ENCODE measurements around the gene RASA3. TPM values are rescaled to one million over a fixed set of nuclear protein-coding genes. Genes with fewer than 3 reads are reported as not detected.
A peak's percentile ranks its signal among the peaks of the same experiment; 100 is the strongest.
"Not testable (repeated sequence)": the region's sequence is repeated elsewhere in the genome, so short reads cannot be mapped to it uniquely, and the experiment has no call there.

The RASA3 gene
- total and polyA plus RNA-seq, 2 donors (not counting 3 experiments of a cell fraction or from before 2014, with no cell fraction given) = 26.5 to 53.8 TPM

DNA sequence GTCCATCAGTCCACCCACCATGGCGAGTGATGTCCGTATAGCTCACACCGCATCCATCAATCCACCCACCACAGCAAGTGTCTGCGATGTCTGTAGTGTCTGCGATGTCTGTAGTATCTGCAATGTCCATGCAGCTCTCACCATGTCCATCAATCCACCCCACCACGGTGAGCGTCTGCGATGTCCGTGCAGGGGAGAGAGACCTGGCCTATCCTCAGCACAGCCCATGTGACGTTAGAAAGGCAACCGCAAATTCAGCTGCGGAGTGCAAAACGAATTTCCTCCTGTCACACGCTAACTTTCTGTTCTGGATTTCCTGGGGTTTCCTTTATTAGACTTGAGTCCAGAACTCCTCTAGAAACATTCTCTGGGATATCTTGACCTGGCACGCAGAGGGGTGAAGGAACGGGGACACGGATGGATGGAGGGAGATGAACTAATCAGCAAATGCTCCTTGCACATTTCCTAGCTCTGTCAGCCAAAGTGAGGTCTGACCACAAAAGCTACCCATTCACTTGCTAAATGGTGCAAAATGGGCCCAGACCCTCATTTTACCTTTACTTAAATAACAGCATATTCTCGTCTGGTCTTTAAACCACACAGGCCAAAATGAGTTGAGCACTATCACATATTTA lies 18.3 kb downstream of the RASA3 start:
- no TSS peak for BruUV-seq (replicated peaks)
- no peak for FAIRE-seq
- Histone ChIP-seq H3K79me2 (ENCODE audit: control insufficient read depth, insufficient read depth, low read length) (peaks cover 81% of the 10 kb centered on the region), H3K36me3 (ENCODE audit: control insufficient read depth in 2 of 2, extremely low read depth in 1 of 2, insufficient read depth in 2 of 2, low read length in 2 of 2) (no peaks in the 10 kb centered on the region), H3K9me1 (replicated peaks; ENCODE audit: control insufficient read depth, extremely low read depth, insufficient read depth, low read length) (no peaks in the 10 kb centered on the region), H3K9ac (replicated peaks; ENCODE audit: extremely low read depth, insufficient read depth, low read length) (no peak overlapping the region), H3K27ac (ENCODE audit: insufficient read depth, low read depth, low read length) (peak overlapping the region; percentile 37), H3K9me3 (replicated peaks; ENCODE audit: control insufficient read depth, insufficient read depth, low read length) (no peaks in the 10 kb centered on the region), H3K4me2 (ENCODE audit: insufficient read depth, low read length) (no peak overlapping the region), H3K4me1 (ENCODE audit: control insufficient read depth, extremely low read depth, insufficient read depth, low read length) (peaks cover 46% of the 10 kb centered on the region), H2AFZ (ENCODE audit: low read depth, low read length) (no peak overlapping the region), H3K27me3 (ENCODE audit: control insufficient read depth in 2 of 2, insufficient read depth in 2 of 2, low read length in 2 of 2) (no peaks in the 10 kb centered on the region), H3K4me3 (replicated peaks in 1 of 3; ENCODE audit: insufficient read depth in 1 of 3, low read depth in 1 of 3, low read length in 3 of 3) (no peak overlapping the region), H4K20me1 (replicated peaks; ENCODE audit: control insufficient read depth, extremely low read depth, insufficient read depth, low read length) (no peaks in the 10 kb centered on the region)
- intact Hi-C loops (cut with micrococcal nuclease) = loop anchor here (2.0 kb wide), 1 partner anchor 17 kb away; no protein-coding TSS in a partner anchor
- dilution Hi-C loops (cut with MboI; ENCODE audit: extremely low pct_ligation_motif_present, low sequenced_read_pairs) = loop anchor here (10.0 kb wide), 1 partner anchor 59 kb away; no protein-coding TSS in a partner anchor
- no peak for DNase-seq (ENCODE audit: low read depth, low spot score)
- POLR2A ChIA-PET = no interaction called here
- CTCF ChIA-PET = interaction anchor here (1.1 to 1.6 kb wide), 4 partner anchors 12 to 112 kb away, joined by 3 to 4 read pairs (median 3); no protein-coding TSS in a partner anchor
- TF ChIP-seq POLR2A (IDR thresholded peaks at IDR 0.05; ENCODE audit: low read depth, low read length) = no peak

DNA sequence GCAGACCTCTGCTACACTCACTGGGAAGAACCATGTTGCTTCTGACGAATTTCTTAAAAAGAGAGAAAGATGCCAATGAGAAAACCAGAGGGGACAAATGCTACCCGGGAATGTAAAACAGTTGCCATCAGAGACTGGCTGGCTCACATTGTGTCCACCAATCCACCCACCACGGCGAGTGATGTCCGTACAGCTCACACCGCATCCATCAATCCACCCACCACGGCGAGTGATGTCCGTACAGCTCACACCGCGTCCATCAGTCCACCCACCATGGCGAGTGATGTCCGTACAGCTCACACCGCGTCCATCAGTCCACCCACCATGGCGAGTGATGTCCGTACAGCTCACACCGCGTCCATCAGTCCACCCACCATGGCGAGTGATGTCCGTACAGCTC lies 19.0 kb downstream of the RASA3 start:
- dilution Hi-C loops (cut with MboI; ENCODE audit: extremely low pct_ligation_motif_present, low sequenced_read_pairs) = loop anchor here (10.0 kb wide), 1 partner anchor 59 kb away; no protein-coding TSS in a partner anchor
- intact Hi-C loops (cut with micrococcal nuclease); BruUV-seq (replicated peaks); H3K9me3 ChIP-seq (replicated peaks; ENCODE audit: control insufficient read depth, insufficient read depth, low read length); H3K4me2 ChIP-seq (ENCODE audit: insufficient read depth, low read length); H3K9me1 ChIP-seq (replicated peaks; ENCODE audit: control insufficient read depth, extremely low read depth, insufficient read depth, low read length); H3K27ac ChIP-seq (ENCODE audit: insufficient read depth, low read depth, low read length); FAIRE-seq; H3K9ac ChIP-seq (replicated peaks; ENCODE audit: extremely low read depth, insufficient read depth, low read length); H3K4me3 ChIP-seq (replicated peaks in 1 of 3; ENCODE audit: insufficient read depth in 1 of 3, low read depth in 1 of 3, low read length in 3 of 3); POLR2A ChIA-PET; DNase-seq (ENCODE audit: low read depth, low spot score); H4K20me1 ChIP-seq (replicated peaks; ENCODE audit: control insufficient read depth, extremely low read depth, insufficient read depth, low read length); H2AFZ ChIP-seq (ENCODE audit: low read depth, low read length); H3K27me3 ChIP-seq (ENCODE audit: control insufficient read depth in 2 of 2, insufficient read depth in 2 of 2, low read length in 2 of 2); H3K36me3 ChIP-seq (ENCODE audit: control insufficient read depth in 2 of 2, extremely low read depth in 1 of 2, insufficient read depth in 2 of 2, low read length in 2 of 2): not testable (repeated sequence)
- Histone ChIP-seq H3K4me1 (ENCODE audit: control insufficient read depth, extremely low read depth, insufficient read depth, low read length) (peaks cover 46% of the 10 kb centered on the region), H3K79me2 (ENCODE audit: control insufficient read depth, insufficient read depth, low read length) (peaks cover 88% of the 10 kb centered on the region)
- CTCF ChIA-PET = interaction anchor here (1.1 to 1.5 kb wide), 2 partner anchors 48 to 113 kb away, joined by 3 to 4 read pairs; no protein-coding TSS in a partner anchor

Measured in endothelial cell of umbilical vein (primary cell).